Measurements from ENCODE around the gene PTGER1.

GRCh38 chr19:14474827-14475226, 327 bp downstream of the PTGER1 start:
- no peak for TF ChIP-seq GATA2 (IDR thresholded peaks at IDR 0.05; ENCODE audit: low read depth, low read length)
- no peak for TF ChIP-seq GATA3 (IDR thresholded peaks at IDR 0.05; ENCODE audit: low read depth, low read length)
